ENCODE data around the gene SYNGR2.
A peak's percentile ranks its signal among the peaks of the same experiment; 100 is the strongest.

Gene SYNGR2

DNA sequence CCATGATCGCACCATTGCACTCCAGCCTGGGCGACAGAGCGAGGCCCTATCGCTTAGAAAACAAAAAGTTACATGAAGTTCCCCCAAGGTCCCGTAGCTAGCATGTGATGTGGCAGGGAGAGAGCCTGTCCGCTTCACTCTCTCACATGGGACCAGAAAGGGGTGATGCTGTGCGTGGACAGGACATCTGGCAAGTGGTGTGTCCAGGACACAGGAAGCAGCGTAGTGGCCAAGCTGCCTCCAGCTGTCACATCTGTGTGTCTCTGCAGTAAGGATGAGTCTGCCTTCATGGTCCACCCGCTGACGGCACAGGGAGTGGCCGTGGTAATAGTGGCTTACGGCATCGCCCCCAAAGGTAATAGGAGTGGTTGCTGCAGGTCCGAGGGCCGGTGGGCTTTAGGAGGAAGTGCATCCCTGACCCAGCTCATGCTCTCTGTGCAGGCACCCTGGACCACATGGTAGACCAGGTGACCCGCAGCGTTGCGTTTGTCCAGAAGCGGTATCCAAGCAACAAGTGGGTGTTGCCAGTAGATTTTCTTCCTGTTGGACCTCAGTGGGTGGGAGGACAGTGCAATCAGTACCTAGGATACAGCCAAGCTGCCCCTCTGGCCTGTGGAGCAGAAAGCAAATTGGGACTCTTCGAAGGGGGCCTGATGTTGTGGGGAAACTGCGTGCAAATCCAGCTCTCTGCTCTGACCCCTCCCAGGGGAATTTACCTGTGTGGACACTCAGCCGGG, 36.2 kb downstream of the SYNGR2 start:
- DNase-seq (ENCODE audit: low spot score) = no peak

DNA sequence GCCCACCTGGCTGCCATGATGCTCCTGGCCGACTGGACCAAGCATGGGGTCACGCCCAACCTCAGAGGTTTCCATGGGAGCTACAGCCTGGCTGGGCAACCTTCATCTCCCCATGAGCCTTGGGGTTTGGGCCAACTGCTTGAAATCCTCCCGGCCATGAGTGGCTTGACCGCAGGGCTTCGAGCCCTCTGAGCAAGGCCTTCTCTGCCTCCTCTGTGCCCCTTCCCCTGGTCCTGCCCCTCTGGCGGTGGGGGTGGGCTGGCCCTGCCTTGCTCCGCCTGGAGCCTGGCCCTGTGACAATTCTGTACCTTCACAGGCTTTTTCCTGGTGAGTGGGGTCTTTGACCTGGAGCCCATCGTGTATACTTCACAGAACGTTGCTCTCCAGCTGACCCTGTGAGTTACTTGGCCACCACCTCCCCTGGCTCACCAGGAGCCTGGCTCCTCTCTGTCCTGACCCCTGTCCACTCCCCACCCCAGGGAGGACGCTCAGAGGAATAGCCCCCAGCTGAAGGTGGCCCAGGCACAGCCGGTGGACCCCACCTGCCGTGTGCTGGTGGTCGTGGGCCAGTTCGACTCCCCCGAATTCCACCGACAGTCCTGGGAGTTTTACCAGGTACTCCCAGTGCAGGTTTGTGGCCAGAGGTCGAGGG, 36.9 kb downstream of the SYNGR2 start:
- DNase-seq (ENCODE audit: low spot score) = no peak

DNA sequence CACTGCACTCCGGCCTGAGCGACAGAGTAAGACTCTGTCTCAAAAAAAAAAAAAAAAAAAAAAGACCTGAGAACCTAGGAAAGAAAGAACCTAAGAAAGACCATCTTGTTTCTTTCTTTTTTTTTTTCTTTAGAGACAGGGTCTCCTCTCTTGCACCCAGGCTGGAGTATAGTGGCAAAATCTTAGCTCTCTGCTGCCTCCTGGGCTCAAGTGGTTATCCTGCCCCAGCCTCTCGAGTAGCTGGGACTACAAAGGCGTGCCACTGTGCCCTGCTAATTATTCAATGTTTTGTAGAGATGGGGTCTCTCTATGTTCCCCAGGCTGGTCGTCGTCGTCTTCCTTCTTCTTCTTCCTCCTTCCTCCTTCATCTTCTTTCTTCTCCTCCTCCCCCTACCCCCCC, 37.9 kb downstream of the SYNGR2 start:
- DNase-seq (ENCODE audit: low spot score) = no peak

DNA sequence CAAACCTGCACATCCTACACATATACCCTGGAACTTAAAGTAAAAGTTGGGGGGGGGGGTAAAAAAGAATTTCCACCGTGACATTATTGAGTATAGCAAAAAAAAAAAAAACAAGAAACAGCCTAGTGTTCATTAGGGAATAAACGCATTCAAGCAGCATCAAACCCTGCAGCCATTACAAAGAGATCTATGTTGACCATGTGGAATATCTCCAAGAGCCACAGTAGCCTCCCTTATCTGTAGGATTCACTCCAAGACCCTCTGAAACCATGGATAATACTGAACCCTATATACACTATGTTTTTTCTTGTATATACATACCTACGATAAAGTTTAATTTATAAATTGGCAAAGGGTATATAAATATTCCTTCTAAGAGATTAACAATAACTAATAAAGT, 40.1 kb downstream of the SYNGR2 start:
- no peak for DNase-seq (ENCODE audit: low spot score)

DNA sequence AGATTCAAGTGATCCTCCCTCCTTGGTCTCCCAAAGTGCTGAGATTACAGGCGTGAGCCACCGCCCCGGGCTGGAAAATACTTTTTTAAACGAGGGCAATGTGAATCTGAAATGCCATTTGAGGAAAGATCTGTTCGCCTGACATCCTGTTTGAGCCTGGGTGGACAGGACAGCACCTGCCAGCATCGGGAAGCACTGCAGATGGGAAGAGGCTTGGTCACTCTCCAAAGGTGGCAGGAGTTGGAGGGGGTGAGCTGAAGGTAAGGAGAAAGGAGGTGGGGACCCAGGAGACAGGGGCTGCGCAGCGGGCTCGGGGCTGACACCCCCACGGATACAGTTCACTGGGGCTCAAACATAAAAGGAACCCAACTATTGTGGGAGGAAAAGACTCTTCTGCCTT, 41.7 kb downstream of the SYNGR2 start:
- no peak for DNase-seq (ENCODE audit: low spot score)

DNA sequence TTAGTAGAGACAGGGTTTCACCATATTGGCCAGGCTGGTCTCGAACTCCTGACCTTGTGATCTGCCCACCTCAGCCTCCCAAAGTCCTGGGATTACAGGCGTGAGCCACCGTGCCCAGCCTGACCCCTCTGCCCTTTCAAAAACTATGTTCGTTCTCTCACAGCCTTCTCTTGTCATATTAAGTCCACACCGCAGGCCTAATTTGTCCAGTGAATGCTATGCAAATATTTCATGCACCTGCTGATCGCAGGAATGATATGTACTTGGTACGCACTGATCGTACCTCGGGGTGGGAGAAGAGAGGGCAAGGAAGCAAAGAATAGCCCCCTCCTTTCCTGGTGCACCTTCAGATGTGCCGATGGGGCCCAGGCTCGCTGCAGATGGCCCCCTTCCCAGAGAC, 42.7 kb downstream of the SYNGR2 start:
- DNase-seq (ENCODE audit: low spot score) = no peak

DNA sequence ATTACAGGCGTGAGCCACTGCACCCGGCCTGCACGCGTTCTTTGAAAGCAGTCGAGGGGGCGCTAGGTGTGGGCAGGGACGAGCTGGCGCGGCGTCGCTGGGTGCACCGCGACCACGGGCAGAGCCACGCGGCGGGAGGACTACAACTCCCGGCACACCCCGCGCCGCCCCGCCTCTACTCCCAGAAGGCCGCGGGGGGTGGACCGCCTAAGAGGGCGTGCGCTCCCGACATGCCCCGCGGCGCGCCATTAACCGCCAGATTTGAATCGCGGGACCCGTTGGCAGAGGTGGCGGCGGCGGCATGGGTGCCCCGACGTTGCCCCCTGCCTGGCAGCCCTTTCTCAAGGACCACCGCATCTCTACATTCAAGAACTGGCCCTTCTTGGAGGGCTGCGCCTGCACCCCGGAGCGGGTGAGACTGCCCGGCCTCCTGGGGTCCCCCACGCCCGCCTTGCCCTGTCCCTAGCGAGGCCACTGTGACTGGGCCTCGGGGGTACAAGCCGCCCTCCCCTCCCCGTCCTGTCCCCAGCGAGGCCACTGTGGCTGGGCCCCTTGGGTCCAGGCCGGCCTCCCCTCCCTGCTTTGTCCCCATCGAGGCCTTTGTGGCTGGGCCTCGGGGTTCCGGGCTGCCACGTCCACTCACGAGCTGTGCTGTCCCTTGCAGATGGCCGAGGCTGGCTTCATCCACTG, 45.8 kb downstream of the SYNGR2 start, which contains the start of gene BIRC5:
TSS of gene BIRC5 (plus strand) at position 238 of the 690 bp plus-strand sequence. CDS start at position 302, 64 bp downstream.
- peak; percentile 97 for DNase-seq (ENCODE audit: low spot score)

DNA sequence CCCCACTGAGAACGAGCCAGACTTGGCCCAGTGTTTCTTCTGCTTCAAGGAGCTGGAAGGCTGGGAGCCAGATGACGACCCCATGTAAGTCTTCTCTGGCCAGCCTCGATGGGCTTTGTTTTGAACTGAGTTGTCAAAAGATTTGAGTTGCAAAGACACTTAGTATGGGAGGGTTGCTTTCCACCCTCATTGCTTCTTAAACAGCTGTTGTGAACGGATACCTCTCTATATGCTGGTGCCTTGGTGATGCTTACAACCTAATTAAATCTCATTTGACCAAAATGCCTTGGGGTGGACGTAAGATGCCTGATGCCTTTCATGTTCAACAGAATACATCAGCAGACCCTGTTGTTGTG, 46.3 kb downstream of the SYNGR2 start:
- no peak for DNase-seq (ENCODE audit: low spot score)

DNA sequence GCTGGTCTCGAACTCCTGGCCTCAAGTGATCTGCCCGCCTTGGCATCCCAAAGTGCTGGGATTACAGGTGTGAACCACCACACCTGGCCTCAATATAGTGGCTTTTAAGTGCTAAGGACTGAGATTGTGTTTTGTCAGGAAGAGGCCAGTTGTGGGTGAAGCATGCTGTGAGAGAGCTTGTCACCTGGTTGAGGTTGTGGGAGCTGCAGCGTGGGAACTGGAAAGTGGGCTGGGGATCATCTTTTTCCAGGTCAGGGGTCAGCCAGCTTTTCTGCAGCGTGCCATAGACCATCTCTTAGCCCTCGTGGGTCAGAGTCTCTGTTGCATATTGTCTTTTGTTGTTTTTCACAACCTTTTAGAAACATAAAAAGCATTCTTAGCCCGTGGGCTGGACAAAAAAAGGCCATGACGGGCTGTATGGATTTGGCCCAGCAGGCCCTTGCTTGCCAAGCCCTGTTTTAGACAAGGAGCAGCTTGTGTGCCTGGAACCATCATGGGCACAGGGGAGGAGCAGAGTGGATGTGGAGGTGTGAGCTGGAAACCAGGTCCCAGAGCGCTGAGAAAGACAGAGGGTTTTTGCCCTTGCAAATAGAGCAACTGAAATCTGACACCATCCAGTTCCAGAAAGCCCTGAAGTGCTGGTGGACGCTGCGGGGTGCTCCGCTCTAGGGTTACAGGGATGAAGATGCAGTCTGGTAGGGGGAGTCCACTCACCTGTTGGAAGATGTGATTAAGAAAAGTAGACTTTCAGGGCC, 51.2 kb downstream of the SYNGR2 start:
- DNase-seq (ENCODE audit: low spot score) = no peak

Data from ecto neural progenitor cell (in vitro differentiated cells).